B cell (primary cell): ENCODE measurements around the gene DCDC1. TPM values are rescaled to one million over a fixed set of nuclear protein-coding genes. Genes with fewer than 3 reads are reported as not detected.

Experiments
- ATAC-seq: fragments of 200-7000 bp; cut with Tn5 transposase; one replicate; pipeline ENCODE4 v1.10.0; 2021; ENCODE audit warnings: low read depth, mild to moderate bottlenecking, moderate number of reproducible peaks, moderate library complexity
- CTCF ChIA-PET: fragments of 350-600 bp; sonication (Branson Sonifier 250); formaldehyde crosslinking; loops from one replicate; lab custom pipeline; 2021; ENCODE audit warnings: antibody characterized with exemption, inconsistent platforms; lab: Charles Lee
- POLR2A ChIA-PET: fragments of 350-600 bp; sonication (Branson Sonifier 250); formaldehyde crosslinking; loops from one replicate; lab custom pipeline; 2021; ENCODE audit warnings: antibody characterized with exemption; lab: Charles Lee
- DNase-seq: peaks from one replicate; pipeline ENCODE4 v3.0.0; 2013
- H2AFZ ChIP-seq: 2 replicates; pipeline ENCODE4 v1.6.1; 2012; ENCODE audit warnings: mild to moderate bottlenecking, low read depth, low read length; ENCODE audit not compliant: insufficient read depth, poor library complexity, severe bottlenecking
- H3K27ac ChIP-seq, 2 donors: 1 replicate in 1 of 2; 2 replicates in 1 of 2; pipeline ENCODE4 v1.5.1; 2012 to 2013; ENCODE audit warnings: low read length in 2 of 2, mild to moderate bottlenecking in 2 of 2, moderate library complexity in 1 of 2
- H3K27me3 ChIP-seq, 4 experiments: fragments of 200-600 bp in 1 of 4; sonication (generic) in 1 of 4; replicated peaks in 1 of 4; 1 replicate in 2 of 4; 2 replicates in 2 of 4; pipeline versions ENCODE4 v1.6.1 to v1.7.0; 2013 to 2016; ENCODE audit warnings: low read length in 3 of 4, mild to moderate bottlenecking in 2 of 4, mixed read lengths in 1 of 4, moderate library complexity in 1 of 4; ENCODE audit not compliant: insufficient read depth in 4 of 4, control insufficient read depth in 3 of 4; ENCODE audit errors: control extremely low read depth in 1 of 4
- H3K36me3 ChIP-seq, 2 experiments: replicated peaks in 1 of 2; 1 replicate in 1 of 2; 2 replicates in 1 of 2; pipeline versions ENCODE4 v1.6.1 to v1.7.1; 2013; ENCODE audit warnings: low read length in 1 of 2; ENCODE audit not compliant: insufficient read depth in 2 of 2, control insufficient read depth in 1 of 2; ENCODE audit errors: control extremely low read depth in 1 of 2, extremely low read depth in 1 of 2
- H3K4me1 ChIP-seq, 2 donors: fragments of 200-600 bp in 1 of 2; sonication (generic) in 1 of 2; 1 replicate in 1 of 2; 2 replicates in 1 of 2; pipeline versions ENCODE4 v1.5.1 to v1.6.1; 2013 to 2017; ENCODE audit warnings: low read length in 2 of 2; ENCODE audit not compliant: control insufficient read depth in 2 of 2, insufficient read depth in 2 of 2
- H3K4me2 ChIP-seq: replicated peaks from 2 replicates; pipeline ENCODE3; 2012; ENCODE audit warnings: mild to moderate bottlenecking, low read depth, low read length; ENCODE audit not compliant: poor library complexity, severe bottlenecking
- H3K4me3 ChIP-seq, 5 experiments: fragments of 200-600 bp in 1 of 5; sonication (generic) in 1 of 5; 1 replicate in 3 of 5; 2 replicates in 2 of 5; pipeline versions ENCODE4 v1.5.1 to v1.7.0; 2011 to 2016; ENCODE audit warnings: low read length in 4 of 5, mild to moderate bottlenecking in 4 of 5, low read depth in 2 of 5, control low read depth in 1 of 5, moderate library complexity in 1 of 5; ENCODE audit not compliant: insufficient read depth in 1 of 5; ENCODE audit errors: control extremely low read depth in 1 of 5, extremely low read depth in 1 of 5
- H3K79me2 ChIP-seq: fragments of 200-600 bp; sonication (generic); one replicate; pipeline ENCODE4 v1.6.0; 2016; ENCODE audit warnings: low read length; ENCODE audit not compliant: control insufficient read depth, insufficient read depth
- H3K9ac ChIP-seq: fragments of 200-600 bp; sonication (generic); 2 replicates; pipeline ENCODE4 v1.6.1; 2017; ENCODE audit warnings: mild to moderate bottlenecking, low read length, moderate library complexity
- H3K9me3 ChIP-seq, 3 donors: one replicate each; pipeline versions ENCODE4 v1.6.1 to v1.7.1; 2013; ENCODE audit warnings: low read length in 2 of 3; ENCODE audit not compliant: control insufficient read depth in 2 of 3, insufficient read depth in 1 of 3; ENCODE audit errors: control extremely low read depth in 1 of 3
- H4K20me1 ChIP-seq: 2 replicates; pipeline ENCODE4 v1.6.0; 2012; ENCODE audit warnings: mild to moderate bottlenecking, low read length; ENCODE audit not compliant: insufficient read depth, control insufficient read depth, poor library complexity, severe bottlenecking
- H3K27ac Mint-ChIP-seq: one replicate; pipeline ENCODE4 v1.8.0; 2021; ENCODE audit warnings: mixed read lengths
- H3K27me3 Mint-ChIP-seq: one replicate; pipeline ENCODE4 v1.8.0; 2021; ENCODE audit warnings: mixed read lengths
- H3K4me1 Mint-ChIP-seq: one replicate; pipeline ENCODE4 v1.8.0; 2021; ENCODE audit warnings: mixed read lengths
- H3K4me3 Mint-ChIP-seq: one replicate; pipeline ENCODE4 v1.8.0; 2021; ENCODE audit warnings: mixed read lengths
- H3K9me3 Mint-ChIP-seq: one replicate; pipeline ENCODE4 v1.8.0; 2022; ENCODE audit warnings: mixed read lengths; ENCODE audit not compliant: insufficient read depth
- CTCF ChIP-seq: fragments of 200-600 bp; IDR thresholded peaks from one replicate; pipeline ENCODE4 v1.8.0; 2022; ENCODE audit warnings: antibody characterized with exemption, mild to moderate bottlenecking
- EZH2 ChIP-seq: IDR thresholded peaks from 2 replicates; pipeline ENCODE4 v1.6.1; 2012; ENCODE audit warnings: borderline replicate concordance, low read depth, mild to moderate bottlenecking, moderate library complexity, low read length; ENCODE audit not compliant: insufficient read depth, poor library complexity, severe bottlenecking
- WGBS: methylation state at CpG from one replicate; pipeline ENCODE4 v1.1.5; 2013; ENCODE audit warnings: missing lambda C conversion rate; ENCODE audit not compliant: insufficient coverage; 5-methylcytosine and 5-hydroxymethylcytosine counted together
- intact Hi-C: fragments of 100-400 bp; cut with micrococcal nuclease; formaldehyde crosslinking; loops from one replicate; pipeline ENCODE4 v1.10.0; 2022
- polyA plus RNA-seq: library from polyadenylated mRNA; depleted of rRNA; stranded (reverse); fragments of >200 nt; gene quantifications from 2 replicates; pipeline ENCODE4 v1.2.3, GENCODE V29; 2012
- total RNA-seq, 2 donors: library from RNA; stranded (reverse); fragments of 120-200 nt in 1 of 2; gene quantifications; 1 replicate in 1 of 2; 2 replicates in 1 of 2; pipeline versions ENCODE4 v1.2.3 to v1.2.4, GENCODE V29; 2013 to 2022

DCDC1 gene
- total and polyA plus RNA-seq, 2 donors (not counting 1 experiment from before 2014, with no cell fraction given), result not detected

- DNase-seq (no peak), ATAC-seq (no peak)
- Histone ChIP-seq H3K27me3 (no peaks in the 10 kb centered on the region), H3K4me2 (no peak overlapping the region), H3K4me1 (no peaks in the 10 kb centered on the region), H3K9ac (no peak overlapping the region), H3K27ac (no peak overlapping the region), H3K9me3 (no peaks in the 10 kb centered on the region), H3K79me2 (no peaks in the 10 kb centered on the region), H4K20me1 (no peaks in the 10 kb centered on the region), H3K36me3 (no peaks in the 10 kb centered on the region), H3K4me3 (no peak overlapping the region), H2AFZ (no peak overlapping the region)
- CTCF ChIA-PET, result interaction anchor here (0.9 to 1.5 kb wide), 2 partner anchors 9 to 11 kb away, joined by 3 to 7 read pairs; no protein-coding TSS in a partner anchor
- POLR2A ChIA-PET, result no interaction called here
- Mint-ChIP-seq H3K27ac (no peak overlapping the region), H3K9me3 (no peaks in the 10 kb centered on the region), H3K4me1 (no peaks in the 10 kb centered on the region), H3K27me3 (no peaks in the 10 kb centered on the region), H3K4me3 (no peak overlapping the region)
- TF ChIP-seq CTCF, result no peak
- no peak for TF ChIP-seq EZH2
- intact Hi-C loops, result no loop called here
These were observed 466.6 kb downstream of the DCDC1 start for GRCh38 chr11:30902929-30903328.

- Histone ChIP-seq H3K27me3 (no peaks in the 10 kb centered on the region), H4K20me1 (no peaks in the 10 kb centered on the region), H3K4me1 (no peaks in the 10 kb centered on the region), H3K27ac (no peak overlapping the region), H3K4me3 (no peak overlapping the region), H3K79me2 (no peaks in the 10 kb centered on the region), H2AFZ (no peak overlapping the region), H3K36me3 (no peaks in the 10 kb centered on the region), H3K4me2 (no peak overlapping the region), H3K9ac (no peak overlapping the region), H3K9me3 (no peaks in the 10 kb centered on the region)
- ChIA-PET POLR2A (no interaction called here), CTCF (interaction anchor here (0.8 kb wide), 1 partner anchor 752 kb away, joined by 3 read pairs; no protein-coding TSS in a partner anchor)
- Mint-ChIP-seq H3K27ac (no peak overlapping the region), H3K27me3 (peaks cover 4% of the 10 kb centered on the region), H3K4me3 (no peak overlapping the region), H3K4me1 (no peaks in the 10 kb centered on the region), H3K9me3 (no peaks in the 10 kb centered on the region)
- DNase-seq (no peak), ATAC-seq (no peak)
- 94% methylated on average over 2 of the region's 2 CpGs for WGBS
- intact Hi-C loops, result no loop called here
- no peak for TF ChIP-seq EZH2
- no peak for TF ChIP-seq CTCF
These were observed 474.5 kb downstream of the DCDC1 start for GRCh38 chr11:30895046-30895445.
